Endometrial microvascular endothelial cells (primary cell): ENCODE data around the gene ZBED2. TPM values are rescaled to one million over a fixed set of nuclear protein-coding genes. Genes with fewer than 3 reads are reported as not detected.

Experiments
- in situ Hi-C: cut with HindIII; loops from 2 replicates; pipeline ENCODE4 v1.10.0; 2017; ENCODE audit warnings: low sequenced_read_pairs, low pct_unique_long_range_greater_than_20kb; ENCODE audit errors: inconsistent ontology term
- total RNA-seq: library from RNA; depleted of rRNA; stranded (reverse); fragments of >200 nt; gene quantifications from one replicate; pipeline ENCODE4 v1.2.3, GENCODE V29; 2015; ENCODE audit errors: inconsistent ontology term

The ZBED2 gene
- total RNA-seq, 1 donor from 2014 or later = not detected

GRCh38 chr3:111605493-111605892, 10.3 kb upstream of the ZBED2 start:
- in situ Hi-C loops = no loop called here

DNA sequence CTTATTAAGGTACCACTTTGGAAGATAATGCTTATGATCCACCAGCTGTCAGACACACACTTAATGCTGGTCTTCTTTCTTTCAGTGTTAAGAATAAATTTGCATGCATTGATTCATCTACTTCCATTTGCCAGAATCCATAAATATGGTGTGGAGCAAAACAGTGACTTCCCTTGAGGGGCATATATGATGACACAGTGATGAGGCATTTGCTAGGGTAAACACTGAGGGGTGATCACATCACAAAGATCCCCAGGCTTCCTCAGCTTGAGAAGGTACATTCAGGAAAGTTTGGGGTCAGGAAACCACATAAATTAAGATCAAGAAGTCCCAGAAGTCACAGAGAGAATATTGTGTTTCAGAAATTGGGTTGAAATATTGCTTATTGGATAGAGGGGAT, 9.9 kb upstream of the ZBED2 start:
- in situ Hi-C loops = no loop called here

GRCh38 chr3:111604119-111604518, 9.0 kb upstream of the ZBED2 start:
- in situ Hi-C loops = no loop called here

DNA sequence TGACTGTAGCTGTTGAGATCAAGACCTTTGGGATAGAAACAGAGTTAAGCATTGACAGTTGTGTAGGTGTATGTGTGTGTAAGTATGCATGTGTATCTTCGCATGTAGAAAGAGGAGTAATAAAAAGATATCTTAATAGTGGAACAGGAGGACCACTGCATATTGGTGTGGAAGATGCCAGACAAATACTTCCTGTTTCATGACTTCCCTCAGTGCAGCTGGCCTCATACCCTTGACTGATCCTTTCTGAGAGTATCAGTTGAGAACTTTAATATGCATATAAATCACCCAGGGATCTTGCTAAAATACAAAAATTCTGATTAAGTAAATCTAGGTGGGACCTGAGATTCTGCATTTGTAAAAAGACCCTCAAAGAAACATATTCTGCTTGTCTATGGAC, 8.5 kb upstream of the ZBED2 start:
- in situ Hi-C loops = no loop called here

DNA sequence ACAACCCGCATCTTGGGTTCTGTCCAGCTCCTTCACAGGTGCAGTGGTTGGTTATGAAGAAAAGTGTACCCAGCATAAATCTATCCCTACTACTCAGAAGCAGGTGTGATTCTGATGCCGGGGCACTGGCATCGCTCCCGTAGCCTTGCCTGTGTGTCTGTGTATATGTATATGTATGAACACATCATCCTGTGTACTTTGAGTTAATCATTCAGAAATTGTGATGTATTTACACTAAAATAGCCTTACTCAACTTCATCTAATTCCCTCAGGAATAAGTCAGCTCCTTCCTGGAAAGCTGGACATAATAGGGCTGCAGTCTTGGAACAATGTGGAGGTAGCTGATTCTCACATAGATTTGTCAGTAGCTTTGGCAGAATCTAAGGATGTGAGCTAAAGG, 6.7 kb upstream of the ZBED2 start:
- in situ Hi-C loops = no loop called here

DNA sequence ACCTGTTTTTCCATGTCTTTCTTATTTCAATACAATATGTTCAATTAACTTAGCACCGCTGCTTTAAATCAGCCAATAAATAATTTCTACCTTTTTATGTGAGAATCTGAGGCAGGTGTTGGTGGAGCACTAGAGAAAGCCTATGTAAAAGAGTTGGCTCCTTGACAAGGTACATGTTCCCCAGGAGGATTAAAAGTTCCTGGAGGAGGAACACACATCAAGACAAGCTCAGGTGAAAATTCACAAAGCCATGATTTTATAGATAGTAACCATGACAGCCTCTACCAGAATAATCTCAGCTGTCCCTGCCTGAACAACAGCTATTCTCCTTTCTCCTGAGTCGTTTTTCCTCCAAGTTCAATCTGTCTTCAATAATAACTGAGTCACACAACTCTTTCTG, 3.4 kb upstream of the ZBED2 start:
- in situ Hi-C loops = no loop called here

- in situ Hi-C loops = no loop called here
These were observed 3.0 kb upstream of the ZBED2 start for GRCh38 chr3:111598139-111598538.

DNA sequence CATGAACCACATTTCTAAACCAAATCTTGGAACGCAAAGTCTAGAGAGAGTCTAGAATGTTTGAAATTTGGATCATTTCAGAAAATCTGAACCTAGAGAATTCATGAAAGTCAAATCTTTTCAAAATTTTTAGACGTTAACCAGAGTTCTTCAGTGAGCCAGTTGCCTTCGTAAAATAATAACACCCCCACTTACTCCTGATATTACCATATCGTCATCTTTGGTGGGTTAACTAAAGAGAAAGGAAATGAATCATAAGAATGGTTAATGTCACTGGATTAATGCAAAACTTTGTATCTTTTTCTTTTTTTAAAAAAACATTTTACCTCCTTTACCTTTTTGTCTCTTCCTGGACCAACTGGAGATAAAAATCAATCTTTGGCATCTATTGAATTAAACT, 1.2 kb upstream of the ZBED2 start:
- in situ Hi-C loops = no loop called here

- in situ Hi-C loops = no loop called here
These were observed 365 bp downstream of the ZBED2 start for GRCh38 chr3:111594781-111595180.

GRCh38 chr3:111594205-111594604, 941 bp downstream of the ZBED2 start:
- in situ Hi-C loops = no loop called here

- in situ Hi-C loops = no loop called here
These were observed 1.5 kb downstream of the ZBED2 start for GRCh38 chr3:111593666-111594065.

- in situ Hi-C loops = no loop called here
These were observed 2.2 kb downstream of the ZBED2 start for GRCh38 chr3:111592936-111593335.

DNA sequence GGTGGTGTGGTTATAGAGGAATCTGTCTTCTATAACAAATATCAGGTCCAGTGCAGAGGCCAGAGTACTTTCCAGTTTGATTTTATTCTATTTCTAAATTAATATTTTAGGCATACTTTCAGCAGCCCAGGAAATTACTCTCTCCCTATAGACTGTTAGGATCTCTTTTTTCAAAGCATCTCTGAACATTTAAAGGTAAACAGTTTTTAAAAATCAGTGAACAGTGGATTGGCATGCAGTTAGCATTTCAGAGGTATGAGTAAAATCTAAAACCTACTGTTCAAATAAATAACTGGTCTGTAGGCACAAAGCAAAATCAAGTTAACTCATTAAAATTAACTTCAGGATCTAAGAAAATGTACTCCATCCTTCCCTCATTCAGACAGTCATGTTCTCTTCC, 3.0 kb downstream of the ZBED2 start:
- in situ Hi-C loops = no loop called here

GRCh38 chr3:111591555-111591954, 3.6 kb downstream of the ZBED2 start:
- in situ Hi-C loops = no loop called here

GRCh38 chr3:111590143-111590491, 5.0 kb downstream of the ZBED2 start:
- in situ Hi-C loops = no loop called here

- in situ Hi-C loops = no loop called here
These were observed 5.6 kb downstream of the ZBED2 start for GRCh38 chr3:111589303-111590142.

- in situ Hi-C loops = no loop called here
These were observed 6.6 kb downstream of the ZBED2 start for GRCh38 chr3:111588527-111588926.

- in situ Hi-C loops = no loop called here
These were observed 9.9 kb downstream of the ZBED2 start for GRCh38 chr3:111585217-111585616.

DNA sequence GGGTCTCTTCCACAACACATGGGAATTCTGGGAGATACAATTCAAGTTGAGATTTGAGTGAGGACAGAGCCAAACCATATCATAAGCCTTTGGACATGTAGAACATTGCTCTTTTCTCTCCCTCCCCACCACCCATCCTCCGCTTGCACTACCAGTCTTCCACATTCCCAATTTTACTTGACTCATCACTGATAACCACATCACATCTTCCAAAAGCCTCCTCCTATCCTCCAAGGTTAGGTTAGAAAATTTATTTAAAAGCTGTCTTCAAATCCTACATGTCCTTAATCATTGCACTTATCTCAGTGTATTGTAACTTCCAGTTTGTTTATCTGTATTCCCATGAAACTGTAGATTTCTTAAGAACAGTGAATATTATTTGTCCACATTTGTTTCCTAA, 10.4 kb downstream of the ZBED2 start:
- in situ Hi-C loops = no loop called here

- in situ Hi-C loops = no loop called here
These were observed 13.0 kb downstream of the ZBED2 start for GRCh38 chr3:111582120-111582474.
